Measurements from ENCODE around the gene DGAT2.

GRCh38 chr11:75728992-75729391 lies 39.6 kb upstream of the DGAT2 start:
- TF ChIP-seq CTCF (IDR thresholded peaks at IDR 0.05): no peak
- no peak for TF ChIP-seq POLR2A (IDR thresholded peaks at IDR 0.05)
- TF ChIP-seq POLR2AphosphoS5 (IDR thresholded peaks at IDR 0.05; ENCODE audit: insufficient read depth in 1 of 2, low read depth in 1 of 2): no peak

Measured in vagina (tissue), 2 donors.